ENCODE measurements around the gene PLA2G2C.

PLA2G2C gene

GRCh38 chr1:20180844-20181207 is 5.5 kb downstream of the PLA2G2C start:
- in situ Hi-C loops (cut with HindIII; ENCODE audit: low pct_ligation_motif_present, low sequenced_read_pairs): no loop called here
- no peak for DNase-seq
- TF ChIP-seq, protein P1, sequence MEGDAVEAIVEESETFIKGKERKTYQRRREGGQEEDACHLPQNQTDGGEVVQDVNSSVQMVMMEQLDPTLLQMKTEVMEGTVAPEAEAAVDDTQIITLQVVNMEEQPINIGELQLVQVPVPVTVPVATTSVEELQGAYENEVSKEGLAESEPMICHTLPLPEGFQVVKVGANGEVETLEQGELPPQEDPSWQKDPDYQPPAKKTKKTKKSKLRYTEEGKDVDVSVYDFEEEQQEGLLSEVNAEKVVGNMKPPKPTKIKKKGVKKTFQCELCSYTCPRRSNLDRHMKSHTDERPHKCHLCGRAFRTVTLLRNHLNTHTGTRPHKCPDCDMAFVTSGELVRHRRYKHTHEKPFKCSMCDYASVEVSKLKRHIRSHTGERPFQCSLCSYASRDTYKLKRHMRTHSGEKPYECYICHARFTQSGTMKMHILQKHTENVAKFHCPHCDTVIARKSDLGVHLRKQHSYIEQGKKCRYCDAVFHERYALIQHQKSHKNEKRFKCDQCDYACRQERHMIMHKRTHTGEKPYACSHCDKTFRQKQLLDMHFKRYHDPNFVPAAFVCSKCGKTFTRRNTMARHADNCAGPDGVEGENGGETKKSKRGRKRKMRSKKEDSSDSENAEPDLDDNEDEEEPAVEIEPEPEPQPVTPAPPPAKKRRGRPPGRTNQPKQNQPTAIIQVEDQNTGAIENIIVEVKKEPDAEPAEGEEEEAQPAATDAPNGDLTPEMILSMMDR (IDR thresholded peaks at IDR 0.05; ENCODE audit: low read depth, low read length, missing control alignments): no peak
- no peaks in the 10 kb centered on the region for H3K36me3 ChIP-seq (replicated peaks)
- no peak overlapping the region for H3K27ac ChIP-seq
- H3K4me3 ChIP-seq (ENCODE audit: low read depth, low read length): no peak overlapping the region
- peaks cover 11% of the 10 kb centered on the region for H3K27me3 ChIP-seq (replicated peaks)

- no peak overlapping the region for H3K4me3 ChIP-seq (ENCODE audit: low read depth, low read length)
- TF ChIP-seq, protein P1 (IDR thresholded peaks at IDR 0.05; ENCODE audit: low read depth, low read length, missing control alignments): no peak
These were observed 6.0 kb downstream of the PLA2G2C start for GRCh38 chr1:20180129-20180843.

DNA sequence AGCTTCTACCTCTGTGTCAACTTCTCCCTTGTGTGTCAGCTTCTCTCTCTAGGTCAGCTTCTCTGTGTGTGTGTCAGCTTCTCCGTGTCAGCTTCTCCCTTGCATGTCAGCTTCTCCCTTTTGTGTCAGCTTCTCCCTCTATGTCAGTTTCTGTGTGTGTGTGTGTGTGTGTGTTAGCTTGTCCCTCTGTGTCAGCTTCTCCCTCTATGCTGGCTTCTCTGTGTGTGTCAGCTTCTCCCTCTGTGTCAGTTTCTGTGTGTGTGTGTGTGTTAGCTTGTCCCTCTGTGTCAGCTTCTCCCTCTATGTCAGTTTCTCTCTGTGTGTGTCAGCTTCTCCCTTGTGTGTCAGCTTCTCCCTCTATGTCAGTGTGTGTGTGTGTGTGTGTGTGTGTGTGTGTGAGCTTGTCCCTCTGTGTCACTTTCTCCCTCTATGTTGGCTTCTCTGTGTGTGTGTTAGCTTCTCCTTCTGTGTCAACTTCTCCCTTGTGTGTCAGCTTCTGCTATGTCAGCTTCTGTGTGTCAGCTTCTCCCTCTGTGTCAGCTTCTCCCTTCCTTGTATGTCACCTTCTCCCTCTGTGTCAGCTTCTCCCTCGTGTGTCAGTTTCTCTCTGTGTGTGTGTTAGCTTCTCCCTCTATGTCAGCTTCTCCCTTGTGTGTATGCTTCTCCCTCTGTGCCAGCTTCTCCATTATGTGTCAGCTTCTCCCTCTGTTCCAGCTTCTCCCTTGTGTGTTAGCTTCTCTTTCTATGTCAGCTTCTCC is 6.8 kb downstream of the PLA2G2C start:
- Histone ChIP-seq H3K36me3 (replicated peaks) (no peaks in the 10 kb centered on the region), H3K27ac (no peak overlapping the region), H3K27me3 (replicated peaks) (no peaks in the 10 kb centered on the region), H3K4me3 (ENCODE audit: low read depth, low read length) (no peak overlapping the region)
- in situ Hi-C loops (cut with HindIII; ENCODE audit: low pct_ligation_motif_present, low sequenced_read_pairs): no loop called here
- TF ChIP-seq, protein P1 (IDR thresholded peaks at IDR 0.05; ENCODE audit: low read depth, low read length, missing control alignments): no peak
- DNase-seq: no peak

More at GRCh38 chr1:20180129-20180843, 6.0 kb downstream of the PLA2G2C start:
- no peaks in the 10 kb centered on the region for H3K36me3 ChIP-seq (replicated peaks)
- no peak overlapping the region for H3K27ac ChIP-seq
- H3K27me3 ChIP-seq (replicated peaks): peaks cover 6% of the 10 kb centered on the region
- DNase-seq: no peak
- in situ Hi-C loops (cut with HindIII; ENCODE audit: low pct_ligation_motif_present, low sequenced_read_pairs): no loop called here

GRCh38 chr1:20178634-20179370 is 7.5 kb downstream of the PLA2G2C start:
- H3K27me3 ChIP-seq (replicated peaks): no peaks in the 10 kb centered on the region
- no peak overlapping the region for H3K4me3 ChIP-seq (ENCODE audit: low read depth, low read length)
- no peaks in the 10 kb centered on the region for H3K36me3 ChIP-seq (replicated peaks)
- TF ChIP-seq, protein P1 (IDR thresholded peaks at IDR 0.05; ENCODE audit: low read depth, low read length, missing control alignments): no peak
- in situ Hi-C loops (cut with HindIII; ENCODE audit: low pct_ligation_motif_present, low sequenced_read_pairs): no loop called here
- no peak overlapping the region for H3K27ac ChIP-seq
- no peak for DNase-seq

DNA sequence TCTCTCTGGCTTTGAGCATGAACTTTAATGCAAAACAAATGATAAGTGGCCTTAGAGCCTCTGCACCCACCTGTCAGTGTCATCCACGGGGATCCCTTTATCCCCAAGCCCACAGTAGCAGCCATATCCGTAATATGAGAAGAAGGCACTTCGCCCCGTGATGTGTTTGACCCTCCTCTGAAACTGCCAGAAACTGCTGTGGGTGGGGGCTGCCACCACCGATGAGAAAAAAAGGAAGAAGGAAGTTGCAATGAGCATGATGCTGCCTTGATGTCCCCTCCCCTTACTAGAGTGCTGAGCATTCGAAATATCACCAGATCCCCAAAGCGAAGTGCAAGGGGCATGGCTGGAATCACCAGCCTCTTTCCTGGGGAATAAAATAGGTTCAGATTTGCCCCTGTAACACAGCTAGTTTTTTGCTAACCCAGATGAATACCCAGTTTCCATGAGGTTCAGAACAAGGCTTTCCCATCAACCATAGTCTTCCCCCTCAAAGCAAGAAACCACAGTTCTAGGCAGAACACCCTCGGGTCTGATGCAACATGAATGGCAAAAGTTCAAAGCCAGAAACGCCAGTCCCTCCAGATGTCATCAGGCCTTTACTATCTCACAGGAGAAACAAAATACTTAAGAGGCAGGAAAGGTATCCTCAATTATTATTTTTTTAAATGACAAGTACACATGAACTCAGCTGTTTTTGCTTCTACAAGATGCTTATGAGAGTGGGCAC is 11.2 kb downstream of the PLA2G2C start:
- Histone ChIP-seq H3K36me3 (replicated peaks) (no peaks in the 10 kb centered on the region), H3K27me3 (replicated peaks) (no peaks in the 10 kb centered on the region), H3K4me3 (ENCODE audit: low read depth, low read length) (no peak overlapping the region), H3K27ac (no peak overlapping the region)
- in situ Hi-C loops (cut with HindIII; ENCODE audit: low pct_ligation_motif_present, low sequenced_read_pairs): no loop called here
- no peak for DNase-seq
- TF ChIP-seq, protein P1 (IDR thresholded peaks at IDR 0.05; ENCODE audit: low read depth, low read length, missing control alignments): no peak

All from brain microvascular endothelial cell (primary cell).